Keratinocyte (primary cell): ENCODE results near the gene OAS3. TPM values are rescaled to one million over a fixed set of nuclear protein-coding genes. Genes with fewer than 3 reads are reported as not detected.

Source experiments
- DNase-seq: peaks from one replicate; pipeline ENCODE4 v3.0.0-alpha.2; 2011; ENCODE audit warnings: low read depth, missing footprints, low spot score
- FAIRE-seq: peaks from 2 replicates; lab custom pipeline; 2011; peaks lifted over from hg19 to GRCh38; lab: Jason Lieb, UNC
- H2AFZ ChIP-seq: 2 replicates; pipeline ENCODE4 v1.6.0; 2012; ENCODE audit warnings: low read length, control low read depth, inconsistent platforms; ENCODE audit not compliant: control insufficient read depth
- H3K27ac ChIP-seq: 2 replicates; pipeline ENCODE4 v1.5.1; 2011; ENCODE audit warnings: low read length; ENCODE audit not compliant: control insufficient read depth, insufficient read depth
- H3K27me3 ChIP-seq: 3 replicates; pipeline ENCODE4 v1.6.0; 2011; ENCODE audit warnings: low read length; ENCODE audit not compliant: control insufficient read depth, insufficient read depth; ENCODE audit errors: extremely low read depth
- H3K36me3 ChIP-seq, 2 experiments: 2 replicates in 1 of 2; 3 replicates in 1 of 2; pipeline ENCODE4 v1.5.1; 2011; ENCODE audit warnings: low read length in 2 of 2, mild to moderate bottlenecking in 1 of 2; ENCODE audit not compliant: control insufficient read depth in 2 of 2, insufficient read depth in 2 of 2; ENCODE audit errors: extremely low read depth in 1 of 2
- H3K4me1 ChIP-seq: 3 replicates; pipeline ENCODE4 v1.5.1; 2011; ENCODE audit warnings: low read length; ENCODE audit not compliant: control insufficient read depth, insufficient read depth; ENCODE audit errors: extremely low read depth
- H3K4me2 ChIP-seq: 3 replicates; pipeline ENCODE4 v1.6.0; 2011; ENCODE audit warnings: low read depth, low read length; ENCODE audit not compliant: control insufficient read depth, insufficient read depth; ENCODE audit errors: extremely low read depth
- H3K4me3 ChIP-seq, 3 experiments: fragments of 200-600 bp in 1 of 3; sonication (generic) in 1 of 3; 2 replicates in 2 of 3; 3 replicates in 1 of 3; pipeline ENCODE4 v1.5.1; 2011 to 2016; ENCODE audit warnings: low read length in 3 of 3, mild to moderate bottlenecking in 3 of 3, control low read depth in 2 of 3, inconsistent platforms in 1 of 3, low read depth in 1 of 3, mixed read lengths in 1 of 3, mixed run types in 1 of 3, moderate library complexity in 1 of 3; ENCODE audit not compliant: control insufficient read depth in 2 of 3, insufficient read depth in 2 of 3; ENCODE audit errors: extremely low read depth in 1 of 3
- H3K79me2 ChIP-seq: 2 replicates; pipeline ENCODE4 v1.6.0; 2012; ENCODE audit warnings: low read length; ENCODE audit not compliant: control insufficient read depth, insufficient read depth
- H3K9ac ChIP-seq: 3 replicates; pipeline ENCODE4 v1.6.0; 2011; ENCODE audit warnings: low read length; ENCODE audit not compliant: control insufficient read depth, insufficient read depth; ENCODE audit errors: extremely low read depth
- H3K9me1 ChIP-seq: 3 replicates; pipeline ENCODE4 v1.6.0; 2011; ENCODE audit warnings: low read length; ENCODE audit not compliant: control insufficient read depth, insufficient read depth; ENCODE audit errors: extremely low read depth
- H3K9me3 ChIP-seq: 2 replicates; pipeline ENCODE4 v1.5.1; 2012; ENCODE audit warnings: low read depth, low read length; ENCODE audit not compliant: control insufficient read depth
- H4K20me1 ChIP-seq: 3 replicates; pipeline ENCODE4 v1.6.0; 2011; ENCODE audit warnings: low read length; ENCODE audit not compliant: control insufficient read depth, insufficient read depth; ENCODE audit errors: extremely low read depth
- CTCF ChIP-seq, 3 experiments: IDR thresholded peaks in 1 of 3; conservative IDR thresholded peaks in 1 of 3; optimal IDR thresholded peaks in 1 of 3; 2 replicates in 2 of 3; 3 replicates in 1 of 3; pipeline versions ENCODE3 to v1.5.1; 2011; ENCODE audit warnings: low read length in 3 of 3, mild to moderate bottlenecking in 3 of 3, moderate library complexity in 2 of 3, control low read depth in 1 of 3, inconsistent platforms in 1 of 3; ENCODE audit not compliant: insufficient read depth in 2 of 3; ENCODE audit errors: extremely low read depth in 1 of 3
- EZH2 ChIP-seq: IDR thresholded peaks from one replicate; pipeline ENCODE4 v1.6.1; 2012; ENCODE audit warnings: inconsistent platforms, mild to moderate bottlenecking, low read length, moderate library complexity
- dilution Hi-C: fragments of 300-500 bp; cut with MboI; formaldehyde crosslinking; loops from one replicate; pipeline ENCODE4 v1.7.0; 2020; ENCODE audit warnings: low sequenced_read_pairs; ENCODE audit not compliant: extremely low pct_ligation_motif_present
- polyA plus RNA-seq, 5 experiments: library from polyadenylated mRNA; depleted of rRNA in 3 of 5; stranded (reverse) in 3 of 5; stranded (forward) in 1 of 5; unstranded in 1 of 5; fragments of >200 nt; gene quantifications; 1 replicate in 1 of 5; 2 replicates in 3 of 5; 3 replicates in 1 of 5; pipeline versions ENCODE4 v1.2.1 to v1.2.3, GENCODE V29; 2011 to 2012; ENCODE audit warnings: missing spikeins in 2 of 5, low read depth in 1 of 5, low replicate concordance in 1 of 5

OAS3 gene
- polyA plus RNA-seq, 1 donor (not counting 4 experiments of a cell fraction or from before 2014, with no cell fraction given) = 59.2 TPM

DNA sequence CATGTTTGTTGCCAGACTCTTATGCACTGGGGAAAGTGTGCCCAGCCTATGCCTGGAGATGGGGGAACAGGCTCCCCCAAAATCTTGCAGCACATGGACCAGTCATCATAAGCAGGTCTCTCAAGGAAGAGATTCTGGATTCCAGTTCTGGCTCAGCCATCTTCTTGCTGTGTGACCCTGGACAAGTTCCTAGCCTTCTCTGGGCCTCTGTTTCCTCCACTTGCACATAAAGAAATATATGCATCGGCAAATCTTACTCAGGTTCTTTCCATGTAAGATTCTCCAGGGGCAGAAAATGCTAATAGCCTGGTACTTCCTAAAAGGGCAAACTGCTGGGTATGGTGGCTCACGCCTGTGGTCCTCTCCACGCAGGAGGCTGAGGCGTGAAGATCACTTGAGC, 7.2 kb downstream of the OAS3 start:
- Histone ChIP-seq H3K79me2 (peaks cover 23% of the 10 kb centered on the region), H2AFZ (no peak overlapping the region), H3K9me3 (no peaks in the 10 kb centered on the region), H3K4me1 (no peaks in the 10 kb centered on the region), H3K9ac (no peak overlapping the region), H4K20me1 (no peaks in the 10 kb centered on the region), H3K4me2 (no peak overlapping the region), H3K4me3 (no peak overlapping the region), H3K9me1 (no peaks in the 10 kb centered on the region), H3K36me3 (peaks cover 23 to 34% of the 10 kb centered on the region in 2 experiments), H3K27ac (no peak overlapping the region), H3K27me3 (no peaks in the 10 kb centered on the region)
- DNase-seq (no peak), FAIRE-seq (no peak)
- dilution Hi-C loops = no loop called here
- no peak for TF ChIP-seq CTCF (optimal IDR thresholded peaks at IDR 0.05 in 1 of 3, IDR thresholded peaks at IDR 0.05 in 1 of 3, conservative IDR thresholded peaks at IDR 0.05 in 1 of 3; ENCODE audit: extremely low read depth in 1 of 3, insufficient read depth in 2 of 3, low read length in 3 of 3)
- no peak for TF ChIP-seq EZH2

DNA sequence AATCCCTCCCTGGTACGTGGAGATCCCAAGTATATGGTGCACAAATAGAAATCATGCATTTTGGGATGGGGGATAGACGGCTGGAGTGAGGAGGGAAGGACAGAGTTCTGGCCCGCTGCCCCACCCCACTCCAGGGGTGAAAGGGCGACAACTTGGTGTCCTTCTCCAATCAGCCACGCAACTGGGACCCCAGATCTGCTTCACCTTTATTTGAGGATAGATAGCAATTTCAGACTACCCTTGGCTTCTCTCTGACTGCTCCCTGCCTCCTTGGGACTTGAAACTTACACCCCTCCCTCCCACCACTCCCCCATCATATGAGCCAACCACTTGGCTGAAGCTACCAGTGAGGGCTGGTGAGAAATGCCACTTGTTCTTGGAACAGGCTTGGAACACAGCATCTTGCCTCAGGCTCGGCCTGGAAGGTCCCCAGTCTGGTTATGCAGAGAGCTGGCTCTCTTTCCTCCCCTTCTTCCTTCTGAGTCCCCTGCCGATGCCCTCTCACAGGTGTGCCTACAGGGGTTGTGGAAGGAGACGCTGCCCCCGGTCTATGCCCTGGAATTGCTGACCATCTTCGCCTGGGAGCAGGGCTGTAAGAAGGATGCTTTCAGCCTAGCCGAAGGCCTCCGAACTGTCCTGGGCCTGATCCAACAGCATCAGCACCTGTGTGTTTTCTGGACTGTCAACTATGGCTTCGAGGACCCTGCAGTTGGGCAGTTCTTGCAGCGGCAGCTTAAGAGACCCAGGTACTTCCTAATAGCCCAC, 8.1 kb downstream of the OAS3 start:
- no peak overlapping the region for H3K9ac ChIP-seq
- no peak overlapping the region for H3K4me3 ChIP-seq
- H2AFZ ChIP-seq = no peak overlapping the region
- FAIRE-seq = no peak
- H3K27me3 ChIP-seq = no peaks in the 10 kb centered on the region
- peaks cover 14% of the 10 kb centered on the region for H3K79me2 ChIP-seq
- no peaks in the 10 kb centered on the region for H3K9me3 ChIP-seq
- TF ChIP-seq CTCF (optimal IDR thresholded peaks at IDR 0.05 in 1 of 3, IDR thresholded peaks at IDR 0.05 in 1 of 3, conservative IDR thresholded peaks at IDR 0.05 in 1 of 3; ENCODE audit: extremely low read depth in 1 of 3, insufficient read depth in 2 of 3, low read length in 3 of 3) (no peak), EZH2 (no peak)
- dilution Hi-C loops = no loop called here
- H3K9me1 ChIP-seq = no peaks in the 10 kb centered on the region
- H3K27ac ChIP-seq = no peak overlapping the region
- peaks cover 24 to 30% of the 10 kb centered on the region in 2 experiments for H3K36me3 ChIP-seq
- H3K4me2 ChIP-seq = no peak overlapping the region
- no peak for DNase-seq
- no peaks in the 10 kb centered on the region for H4K20me1 ChIP-seq
- no peaks in the 10 kb centered on the region for H3K4me1 ChIP-seq
